ENCODE results near the gene SORT1. TPM values are rescaled to one million over a fixed set of nuclear protein-coding genes. Genes with fewer than 3 reads are reported as not detected.
A peak's percentile ranks its signal among the peaks of the same experiment; 100 is the strongest.

SORT1 gene
- total and polyA plus RNA-seq, 2 of the 13 experiments (the other 11 are each of a cell fraction or from before 2014, with no cell fraction given) = 32.4 to 93.0 TPM

- TF ChIP-seq ZNF607 (CRISPR knock-in tag; IDR thresholded peaks at IDR 0.05; ENCODE audit: borderline replicate concordance) = 0 out of 2 replicates have a peak, but pooled peaks have one; percentile 67
- no peak for TF ChIP-seq ZNF546 (CRISPR knock-in tag; conservative IDR thresholded peaks at IDR 0.05)
- TF ChIP-seq, protein P1, sequence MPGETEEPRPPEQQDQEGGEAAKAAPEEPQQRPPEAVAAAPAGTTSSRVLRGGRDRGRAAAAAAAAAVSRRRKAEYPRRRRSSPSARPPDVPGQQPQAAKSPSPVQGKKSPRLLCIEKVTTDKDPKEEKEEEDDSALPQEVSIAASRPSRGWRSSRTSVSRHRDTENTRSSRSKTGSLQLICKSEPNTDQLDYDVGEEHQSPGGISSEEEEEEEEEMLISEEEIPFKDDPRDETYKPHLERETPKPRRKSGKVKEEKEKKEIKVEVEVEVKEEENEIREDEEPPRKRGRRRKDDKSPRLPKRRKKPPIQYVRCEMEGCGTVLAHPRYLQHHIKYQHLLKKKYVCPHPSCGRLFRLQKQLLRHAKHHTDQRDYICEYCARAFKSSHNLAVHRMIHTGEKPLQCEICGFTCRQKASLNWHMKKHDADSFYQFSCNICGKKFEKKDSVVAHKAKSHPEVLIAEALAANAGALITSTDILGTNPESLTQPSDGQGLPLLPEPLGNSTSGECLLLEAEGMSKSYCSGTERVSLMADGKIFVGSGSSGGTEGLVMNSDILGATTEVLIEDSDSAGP (CRISPR knock-in tag; IDR thresholded peaks at IDR 0.05; ENCODE audit: borderline replicate concordance) = peak; percentile 82
- peak; percentile 60; the same call in 1 of the 2 replicates for TF ChIP-seq GMEB1 (CRISPR knock-in tag; IDR thresholded peaks at IDR 0.05; ENCODE audit: borderline replicate concordance)
- TF ChIP-seq ZNF331 (CRISPR knock-in tag; IDR thresholded peaks at IDR 0.05) = peak; percentile 78
- no peak for TF ChIP-seq SOX6 (IDR thresholded peaks at IDR 0.05)
- peak; percentile 83 for TF ChIP-seq SOX6 (CRISPR knock-in tag; IDR thresholded peaks at IDR 0.05)
- no peak for TF ChIP-seq GTF3A (CRISPR knock-in tag; conservative IDR thresholded peaks at IDR 0.05)
- no peak for TF ChIP-seq SETDB1 (CRISPR knock-in tag; IDR thresholded peaks at IDR 0.05; ENCODE audit: borderline replicate concordance)
- no peak for TF ChIP-seq ZNF354B (CRISPR knock-in tag; IDR thresholded peaks at IDR 0.05)
- no peak for TF ChIP-seq ZFP37 (CRISPR knock-in tag; IDR thresholded peaks at IDR 0.05; ENCODE audit: borderline replicate concordance)
- TF ChIP-seq ZNF788 (CRISPR knock-in tag; IDR thresholded peaks at IDR 0.05; ENCODE audit: borderline replicate concordance) = peak; percentile 82; the same call in 1 of the 2 replicates
- no peak for TF ChIP-seq ZNF382 (CRISPR knock-in tag; IDR thresholded peaks at IDR 0.05; ENCODE audit: borderline replicate concordance)
- 0 out of 2 replicates have a peak, but pooled peaks have one; percentile 25 for TF ChIP-seq FOXJ3 (CRISPR knock-in tag; IDR thresholded peaks at IDR 0.05; ENCODE audit: borderline replicate concordance)
- no peak for TF ChIP-seq TBP (CRISPR knock-in tag; IDR thresholded peaks at IDR 0.05)
- TF ChIP-seq ZFY (CRISPR knock-in tag; IDR thresholded peaks at IDR 0.05) = peak; percentile 46; the same call in 1 of the 2 replicates
- peak; percentile 78 for TF ChIP-seq TEAD3 (CRISPR knock-in tag; optimal IDR thresholded peaks at IDR 0.05; ENCODE audit: borderline replicate concordance)
- TF ChIP-seq TGIF2 (CRISPR knock-in tag; IDR thresholded peaks at IDR 0.05) = peak; percentile 69
- peak; percentile 58; the same call in 1 of the 2 replicates for TF ChIP-seq RFXAP (CRISPR knock-in tag; IDR thresholded peaks at IDR 0.05; ENCODE audit: borderline replicate concordance)
- no peak for TF ChIP-seq NFE2 (CRISPR knock-in tag; IDR thresholded peaks at IDR 0.05)
- TF ChIP-seq ZNF138 (CRISPR knock-in tag; IDR thresholded peaks at IDR 0.05; ENCODE audit: low read depth) = peak; percentile 45; the same call in 1 of the 2 replicates
- no peak for TF ChIP-seq ZSCAN30 (CRISPR knock-in tag; IDR thresholded peaks at IDR 0.05)
- no peak for TF ChIP-seq NR2C2 (CRISPR knock-in tag; IDR thresholded peaks at IDR 0.05; ENCODE audit: borderline replicate concordance)
- TF ChIP-seq RXRB (CRISPR knock-in tag; IDR thresholded peaks at IDR 0.05; ENCODE audit: borderline replicate concordance) = 0 out of 2 replicates have a peak, but pooled peaks have one; percentile 29
- peak; percentile 60; the same call in 1 of the 2 replicates for TF ChIP-seq MYC (CRISPR knock-in tag; IDR thresholded peaks at IDR 0.05; ENCODE audit: borderline replicate concordance)
- no peak for TF ChIP-seq HNF4G (IDR thresholded peaks at IDR 0.05; ENCODE audit: borderline replicate concordance, low read depth, low read length)
- peak; percentile 76; the same call in 1 of the 2 replicates for TF ChIP-seq HNF4G (CRISPR knock-in tag; IDR thresholded peaks at IDR 0.05; ENCODE audit: borderline replicate concordance, low read depth)
- no peak for TF ChIP-seq SMAD1 (CRISPR knock-in tag; IDR thresholded peaks at IDR 0.05; ENCODE audit: borderline replicate concordance, low read depth)
- no peak for TF ChIP-seq ZNF180 (CRISPR knock-in tag; IDR thresholded peaks at IDR 0.05; ENCODE audit: borderline replicate concordance, low read depth)
Observed at GRCh38 chr1:109277434-109278204, 120.1 kb downstream of the SORT1 start (continued).
